Measurements from ENCODE around the gene DNAJC21.
A peak's percentile ranks its signal among the peaks of the same experiment; 100 is the strongest.

DNA sequence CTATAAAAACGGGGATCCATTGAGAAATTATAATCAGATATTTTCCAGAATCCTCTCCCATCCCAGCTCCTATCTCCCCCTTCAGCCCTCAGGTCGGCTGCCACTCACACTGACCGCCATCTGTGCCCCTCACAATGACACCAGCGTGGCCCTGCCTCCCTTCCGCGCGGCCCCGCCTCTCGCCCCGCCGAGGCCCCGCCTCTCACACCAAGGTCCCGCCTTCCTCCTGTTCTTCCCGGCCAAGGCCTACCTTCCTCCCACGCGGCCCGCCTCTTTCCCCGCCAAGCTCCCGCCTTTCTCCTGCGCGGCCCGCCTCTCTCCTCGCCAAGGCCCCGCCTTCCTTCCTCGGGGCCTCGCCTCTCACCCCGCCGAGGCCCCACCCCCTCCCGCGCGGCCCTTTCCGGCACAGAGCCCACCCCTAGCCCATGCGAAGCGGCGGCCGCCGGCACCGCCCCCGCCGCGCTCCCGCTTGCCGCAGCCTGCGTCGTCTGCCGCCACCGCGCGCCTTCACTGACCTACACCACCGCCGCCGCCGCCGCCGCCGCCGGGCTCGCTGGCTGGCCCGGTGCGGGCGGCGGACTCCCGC is at the start of gene DNAJC21:
- TF ChIP-seq EZH2phosphoT487 (IDR thresholded peaks at IDR 0.05; ENCODE audit: unreplicated experiment) (no peak), POLR2AphosphoS5 (IDR thresholded peaks at IDR 0.05; ENCODE audit: low read depth) (peak; percentile 49; the same call in 1 of the 2 replicates), EZH2 (IDR thresholded peaks at IDR 0.05; ENCODE audit: low read depth, unreplicated experiment) (no peak), REST (IDR thresholded peaks at IDR 0.05; ENCODE audit: unreplicated experiment) (no peak), JUNB (IDR thresholded peaks at IDR 0.05; ENCODE audit: unreplicated experiment) (no peak), ZNF462 (CRISPR knock-in tag; IDR thresholded peaks at IDR 0.05) (no peak), STAT1 (IDR thresholded peaks at IDR 0.05; ENCODE audit: unreplicated experiment) (no peak), CREB1 (CRISPR knock-in tag; IDR thresholded peaks at IDR 0.05; ENCODE audit: low read depth) (no peak), ZNF331 (CRISPR knock-in tag; IDR thresholded peaks at IDR 0.05; ENCODE audit: low read depth) (no peak), NANOG (IDR thresholded peaks at IDR 0.05; ENCODE audit: borderline replicate concordance) (no peak), ZNF114 (CRISPR knock-in tag; IDR thresholded peaks at IDR 0.05) (no peak)
- TF ChIP-seq, protein P1, sequence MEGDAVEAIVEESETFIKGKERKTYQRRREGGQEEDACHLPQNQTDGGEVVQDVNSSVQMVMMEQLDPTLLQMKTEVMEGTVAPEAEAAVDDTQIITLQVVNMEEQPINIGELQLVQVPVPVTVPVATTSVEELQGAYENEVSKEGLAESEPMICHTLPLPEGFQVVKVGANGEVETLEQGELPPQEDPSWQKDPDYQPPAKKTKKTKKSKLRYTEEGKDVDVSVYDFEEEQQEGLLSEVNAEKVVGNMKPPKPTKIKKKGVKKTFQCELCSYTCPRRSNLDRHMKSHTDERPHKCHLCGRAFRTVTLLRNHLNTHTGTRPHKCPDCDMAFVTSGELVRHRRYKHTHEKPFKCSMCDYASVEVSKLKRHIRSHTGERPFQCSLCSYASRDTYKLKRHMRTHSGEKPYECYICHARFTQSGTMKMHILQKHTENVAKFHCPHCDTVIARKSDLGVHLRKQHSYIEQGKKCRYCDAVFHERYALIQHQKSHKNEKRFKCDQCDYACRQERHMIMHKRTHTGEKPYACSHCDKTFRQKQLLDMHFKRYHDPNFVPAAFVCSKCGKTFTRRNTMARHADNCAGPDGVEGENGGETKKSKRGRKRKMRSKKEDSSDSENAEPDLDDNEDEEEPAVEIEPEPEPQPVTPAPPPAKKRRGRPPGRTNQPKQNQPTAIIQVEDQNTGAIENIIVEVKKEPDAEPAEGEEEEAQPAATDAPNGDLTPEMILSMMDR (conservative IDR thresholded peaks at IDR 0.05; ENCODE audit: low read depth in 2 of 2), result no peak
- TF ChIP-seq, protein P2, sequence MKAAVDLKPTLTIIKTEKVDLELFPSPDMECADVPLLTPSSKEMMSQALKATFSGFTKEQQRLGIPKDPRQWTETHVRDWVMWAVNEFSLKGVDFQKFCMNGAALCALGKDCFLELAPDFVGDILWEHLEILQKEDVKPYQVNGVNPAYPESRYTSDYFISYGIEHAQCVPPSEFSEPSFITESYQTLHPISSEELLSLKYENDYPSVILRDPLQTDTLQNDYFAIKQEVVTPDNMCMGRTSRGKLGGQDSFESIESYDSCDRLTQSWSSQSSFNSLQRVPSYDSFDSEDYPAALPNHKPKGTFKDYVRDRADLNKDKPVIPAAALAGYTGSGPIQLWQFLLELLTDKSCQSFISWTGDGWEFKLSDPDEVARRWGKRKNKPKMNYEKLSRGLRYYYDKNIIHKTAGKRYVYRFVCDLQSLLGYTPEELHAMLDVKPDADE (IDR thresholded peaks at IDR 0.05), result no peak

All from GM23338 (cell line).